DMS114 treated with DMSO at 0.1 percent for 48 hours (cell line): ENCODE measurements around the gene KATNAL2.
"Not testable (repeated sequence)": the region's sequence is repeated elsewhere in the genome, so short reads cannot be mapped to it uniquely, and the experiment has no call there.

ENCODE experiments used
- DNase-seq: peaks from one replicate; lab custom pipeline; 2025; ENCODE audit not compliant: unreplicated experiment; lab: John Stamatoyannopoulos, UW

The KATNAL2 gene

GRCh38 chr18:46939337-46939963 is 22.0 kb downstream of the KATNAL2 start:
- no peak for DNase-seq

- no peak for DNase-seq
Measured at GRCh38 chr18:46939998-46940571, 22.7 kb downstream of the KATNAL2 start.

GRCh38 chr18:46942646-46943045 is 25.2 kb downstream of the KATNAL2 start:
- DNase-seq, result no peak

GRCh38 chr18:46946656-46947282 is 29.4 kb downstream of the KATNAL2 start:
- no peak for DNase-seq

- peak; percentile 18 for DNase-seq
Measured at GRCh38 chr18:46950064-46950656, 32.8 kb downstream of the KATNAL2 start.

- DNase-seq, result no peak
Measured at GRCh38 chr18:46953195-46953594, 35.8 kb downstream of the KATNAL2 start.

- no peak for DNase-seq
Measured at GRCh38 chr18:46958209-46958608, 40.8 kb downstream of the KATNAL2 start.

- not testable (repeated sequence) for DNase-seq
Measured at GRCh38 chr18:46963656-46964578, 46.5 kb downstream of the KATNAL2 start.

- not testable (repeated sequence) for DNase-seq
Measured at GRCh38 chr18:46964579-46965293, 47.3 kb downstream of the KATNAL2 start.

GRCh38 chr18:46966266-46966665 is 48.9 kb downstream of the KATNAL2 start:
- DNase-seq, result not testable (repeated sequence)

GRCh38 chr18:46969551-46969950 is 52.1 kb downstream of the KATNAL2 start:
- DNase-seq, result not testable (repeated sequence)

GRCh38 chr18:47019870-47020269 is 102.5 kb downstream of the KATNAL2 start:
- DNase-seq, result not testable (repeated sequence)

- not testable (repeated sequence) for DNase-seq
Measured at GRCh38 chr18:47020757-47021156, 103.4 kb downstream of the KATNAL2 start.

GRCh38 chr18:47022821-47023220 is 105.4 kb downstream of the KATNAL2 start:
- DNase-seq, result not testable (repeated sequence)

GRCh38 chr18:47023769-47024465 is 106.5 kb downstream of the KATNAL2 start:
- DNase-seq, result not testable (repeated sequence)

- not testable (repeated sequence) for DNase-seq
Measured at GRCh38 chr18:47025557-47026174, 108.3 kb downstream of the KATNAL2 start.

GRCh38 chr18:47028738-47029137 is 111.3 kb downstream of the KATNAL2 start:
- not testable (repeated sequence) for DNase-seq

GRCh38 chr18:47029684-47030353 is 112.4 kb downstream of the KATNAL2 start:
- DNase-seq, result not testable (repeated sequence)

- DNase-seq, result not testable (repeated sequence)
Measured at GRCh38 chr18:47030887-47031286, 113.5 kb downstream of the KATNAL2 start.
